Fibroblast of villous mesenchyme (primary cell): ENCODE results near the gene SMC5. TPM values are rescaled to one million over a fixed set of nuclear protein-coding genes. Genes with fewer than 3 reads are reported as not detected.
A peak's percentile ranks its signal among the peaks of the same experiment; 100 is the strongest.
"Not testable (repeated sequence)": the region's sequence is repeated elsewhere in the genome, so short reads cannot be mapped to it uniquely, and the experiment has no call there.

Experiments
- DNase-seq: peaks from one replicate; pipeline ENCODE4 v3.0.0-alpha.2; 2010; ENCODE audit warnings: low read depth
- H3K4me3 ChIP-seq: 2 replicates; pipeline ENCODE4 v1.5.1; 2011; ENCODE audit warnings: low read depth, mild to moderate bottlenecking, low read length
- small RNA-seq: library from RNA; depleted of rRNA; stranded (forward); fragments of <200 nt; gene quantifications from one replicate; pipeline ENCODE3, GENCODE V24; 2012
- total RNA-seq: library from RNA; depleted of rRNA; stranded (reverse); fragments of >200 nt; gene quantifications from 2 replicates; pipeline ENCODE4 v1.2.3, GENCODE V29; 2012
- TF ChIP-seq, protein P1 (sequence below): IDR thresholded peaks from 2 replicates; pipeline ENCODE4 v1.5.1; 2012; ENCODE audit warnings: low read depth, mild to moderate bottlenecking, low read length; ENCODE audit not compliant: insufficient read depth

The SMC5 gene
- total RNA-seq, 1 donor, result 39.3 TPM

DNA sequence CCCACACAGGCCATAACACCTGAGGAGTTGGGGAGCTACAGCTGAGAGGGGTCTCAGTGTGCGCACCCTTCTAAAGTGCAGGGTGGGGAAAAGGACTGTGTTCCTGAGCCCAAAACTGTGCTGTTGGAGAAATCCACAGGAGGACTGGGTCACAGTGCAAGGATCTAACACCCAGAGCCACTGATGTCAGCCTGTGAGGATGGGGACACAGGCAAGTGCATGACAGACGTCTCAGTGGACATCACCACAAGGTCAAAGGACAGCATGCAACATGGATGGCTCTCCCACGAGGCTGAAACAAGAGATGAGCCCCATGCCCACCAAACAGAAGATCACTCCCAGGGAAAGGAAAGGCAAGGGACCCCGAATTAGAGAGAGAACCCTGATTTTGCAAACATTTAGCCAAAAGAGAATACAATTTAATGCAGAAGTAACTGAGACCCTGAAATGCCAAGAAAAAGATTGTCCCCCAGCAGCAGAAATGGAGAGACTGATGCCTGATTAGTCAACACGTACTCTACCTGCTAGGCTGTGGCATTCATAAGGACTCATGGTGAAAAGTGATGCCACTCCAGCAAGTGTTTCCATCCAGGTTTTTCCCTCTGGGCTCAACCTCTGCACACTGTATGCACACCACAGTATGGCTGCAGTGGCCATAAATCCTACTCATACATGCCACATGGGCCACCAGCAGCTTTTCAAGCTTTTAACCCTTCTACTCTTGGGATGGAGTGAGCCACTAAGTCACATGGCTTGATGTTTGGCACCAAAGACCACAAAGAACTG, 141.5 kb downstream of the SMC5 start:
- H3K4me3 ChIP-seq, result no peak overlapping the region
- no peak for DNase-seq
- TF ChIP-seq, protein P1, sequence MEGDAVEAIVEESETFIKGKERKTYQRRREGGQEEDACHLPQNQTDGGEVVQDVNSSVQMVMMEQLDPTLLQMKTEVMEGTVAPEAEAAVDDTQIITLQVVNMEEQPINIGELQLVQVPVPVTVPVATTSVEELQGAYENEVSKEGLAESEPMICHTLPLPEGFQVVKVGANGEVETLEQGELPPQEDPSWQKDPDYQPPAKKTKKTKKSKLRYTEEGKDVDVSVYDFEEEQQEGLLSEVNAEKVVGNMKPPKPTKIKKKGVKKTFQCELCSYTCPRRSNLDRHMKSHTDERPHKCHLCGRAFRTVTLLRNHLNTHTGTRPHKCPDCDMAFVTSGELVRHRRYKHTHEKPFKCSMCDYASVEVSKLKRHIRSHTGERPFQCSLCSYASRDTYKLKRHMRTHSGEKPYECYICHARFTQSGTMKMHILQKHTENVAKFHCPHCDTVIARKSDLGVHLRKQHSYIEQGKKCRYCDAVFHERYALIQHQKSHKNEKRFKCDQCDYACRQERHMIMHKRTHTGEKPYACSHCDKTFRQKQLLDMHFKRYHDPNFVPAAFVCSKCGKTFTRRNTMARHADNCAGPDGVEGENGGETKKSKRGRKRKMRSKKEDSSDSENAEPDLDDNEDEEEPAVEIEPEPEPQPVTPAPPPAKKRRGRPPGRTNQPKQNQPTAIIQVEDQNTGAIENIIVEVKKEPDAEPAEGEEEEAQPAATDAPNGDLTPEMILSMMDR, result no peak

DNA sequence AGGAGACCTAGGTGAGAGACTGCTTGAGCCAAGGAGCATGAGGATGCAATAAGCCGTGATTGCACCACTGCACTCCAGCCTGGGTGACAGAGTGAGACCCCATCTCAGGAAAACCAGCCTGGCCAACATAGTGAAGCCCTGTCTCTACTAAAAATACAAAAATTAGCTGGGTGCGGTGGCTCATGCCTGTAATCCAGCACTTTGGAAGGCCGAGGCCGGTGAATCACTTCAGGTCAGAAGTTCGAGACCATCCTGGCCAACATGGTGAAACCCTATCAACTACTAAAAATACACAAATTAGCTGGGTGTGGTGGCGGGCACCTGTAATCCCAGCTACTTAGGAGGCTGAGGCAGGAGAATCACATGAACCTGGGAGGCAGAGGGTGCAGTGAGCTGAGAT, 142.5 kb downstream of the SMC5 start:
- not testable (repeated sequence) for H3K4me3 ChIP-seq, DNase-seq

DNA sequence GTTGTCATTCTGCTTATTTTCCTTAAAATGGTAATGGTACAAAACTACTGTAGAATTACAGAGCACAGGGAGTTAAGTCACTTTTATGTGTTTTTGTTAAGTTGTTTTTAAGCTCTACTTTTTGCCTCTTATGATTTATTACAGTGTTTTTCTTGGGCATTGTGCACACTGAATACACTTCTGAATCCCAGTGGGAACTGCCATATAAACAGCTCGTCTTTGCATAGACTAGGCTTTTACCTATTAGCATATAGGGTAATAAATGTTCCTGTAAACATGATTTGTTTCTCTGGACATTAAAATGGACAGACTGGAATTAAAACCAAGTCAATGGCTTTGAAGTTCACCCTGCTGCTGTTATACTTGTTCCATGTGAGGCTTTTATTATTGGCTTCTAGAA, 143.4 kb downstream of the SMC5 start:
- DNase-seq, result peak; percentile 57
- TF ChIP-seq, protein P1, result no peak
- H3K4me3 ChIP-seq, result no peak overlapping the region

DNA sequence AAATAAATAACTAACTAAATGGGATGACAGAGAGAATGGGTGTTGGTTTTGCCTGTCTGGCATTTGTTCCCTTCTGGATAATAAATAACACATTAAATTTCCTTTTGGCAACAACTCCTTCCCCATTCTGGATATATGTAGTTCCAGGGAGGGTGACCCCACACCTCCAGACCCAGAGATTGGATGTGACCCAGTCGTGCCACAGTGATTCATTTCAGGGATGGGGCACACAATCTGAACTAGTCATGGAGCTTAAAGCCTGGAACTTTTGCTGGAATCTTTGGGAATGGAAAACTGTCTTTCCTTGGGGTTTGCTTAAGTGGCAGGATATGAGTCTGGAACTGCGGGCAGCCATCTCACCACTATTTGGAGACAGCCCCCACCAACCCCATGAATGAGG, 144.4 kb downstream of the SMC5 start:
- H3K4me3 ChIP-seq, result no peak overlapping the region
- TF ChIP-seq, protein P1, result no peak
- no peak for DNase-seq

DNA sequence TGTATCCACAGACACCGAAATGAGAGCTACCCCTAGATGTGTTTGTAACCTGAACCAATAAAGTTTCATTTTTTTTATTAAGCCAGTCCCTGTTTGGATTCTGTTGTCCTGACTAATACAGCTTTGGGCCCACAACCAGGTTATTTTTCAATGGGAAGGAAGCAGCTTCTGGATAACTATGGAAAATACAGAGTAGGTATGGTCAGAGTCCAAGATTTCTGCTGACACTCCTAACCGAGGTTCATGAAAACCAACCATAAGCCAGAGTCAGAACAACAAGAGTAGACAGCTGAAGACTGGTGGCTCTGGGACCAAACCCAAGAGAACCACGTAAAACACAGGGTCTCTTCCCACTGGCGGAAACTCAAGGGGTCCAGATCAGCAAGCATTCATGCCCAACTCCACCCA, 144.8 kb downstream of the SMC5 start:
- H3K4me3 ChIP-seq, result no peak overlapping the region
- no peak for DNase-seq
- TF ChIP-seq, protein P1, result no peak

DNA sequence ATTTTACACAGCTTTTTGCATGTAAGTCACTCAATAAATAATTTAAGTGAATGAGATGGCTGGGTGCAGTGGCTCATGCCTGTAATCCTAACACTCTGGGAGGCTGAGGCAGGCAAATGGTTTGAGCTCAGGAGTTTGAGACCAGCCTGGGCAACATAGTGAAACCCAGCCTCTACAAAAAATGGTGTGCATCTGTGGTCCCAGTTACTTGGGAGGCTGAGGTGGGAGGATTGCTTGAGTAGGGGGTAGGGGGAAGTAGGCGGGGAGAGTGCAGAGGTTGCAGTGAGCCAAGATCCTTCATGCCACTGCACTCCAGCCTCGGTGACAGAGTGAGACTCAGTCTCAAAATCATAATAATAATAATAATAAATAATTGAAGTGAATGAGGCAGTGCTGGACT, 145.5 kb downstream of the SMC5 start:
- no peak overlapping the region for H3K4me3 ChIP-seq
- TF ChIP-seq, protein P1, result no peak
- DNase-seq, result no peak

Small RNA genes within 50 kb of the gene (small RNA-seq; reads per million reads assigned to genes)
- gene RF00019, result not detected

Other genes starting within 250 kb of the SMC5 start
- 11.0 and 22.9 TPM in 2 replicates for gene MAMDC2, start 215.1 kb upstream of the SMC5 start, total RNA-seq
- 34.5 and 37.1 TPM in 2 replicates for gene KLF9, start 155.7 kb downstream of the SMC5 start, total RNA-seq